Smooth muscle cell of bladder (primary cell): ENCODE results near the gene SERPINA9. TPM values are rescaled to one million over a fixed set of nuclear protein-coding genes. Genes with fewer than 3 reads are reported as not detected.

Source experiments
- total RNA-seq: library from RNA; depleted of rRNA; stranded (reverse); fragments of >200 nt; gene quantifications from 2 replicates; pipeline ENCODE4 v1.2.3, GENCODE V29; 2014

SERPINA9 gene
- total RNA-seq, result not detected in 2 replicates

GRCh38 chr14:94476023-94476422 is at the start of gene SERPINA9:
Gene SERPINA9 (minus strand): TSS chr14:94476197. CDS start chr14:94469840, 6,357 bp downstream.

GRCh38 chr14:94509356-94509755 is 33.4 kb upstream of the SERPINA9 start, which contains the start of gene SERPINA12:
Gene SERPINA12 (minus strand): TSS chr14:94509469. CDS start chr14:94498397, 11,072 bp downstream.

Other genes starting within 250 kb of the SERPINA9 start
- gene SERPINA10, start 182.9 kb downstream of the SERPINA9 start, total RNA-seq, result not detected in 2 replicates
- not detected in 2 replicates for gene SERPINA6, start 152.9 kb downstream of the SERPINA9 start, total RNA-seq
- not detected in 2 replicates for gene SERPINA2, start 109.5 kb downstream of the SERPINA9 start, total RNA-seq
- under 0.01 TPM in 1 of 2 replicates, not detected in the other for gene SERPINA1, start 87.6 kb downstream of the SERPINA9 start, total RNA-seq
- not detected in 2 replicates for gene SERPINA11, start 23.4 kb downstream of the SERPINA9 start, total RNA-seq
- not detected in 2 replicates for gene SERPINA12, start 33.3 kb upstream of the SERPINA9 start, total RNA-seq
- not detected in 2 replicates for gene SERPINA4, start 85.2 kb upstream of the SERPINA9 start, total RNA-seq
- gene SERPINA5, start 105.2 kb upstream of the SERPINA9 start, total RNA-seq, result not detected in 2 replicates
- 8.0 and 10.5 TPM in 2 replicates for gene SERPINA3, start 136.2 kb upstream of the SERPINA9 start, total RNA-seq